GM23248 (cell line): Measurements from ENCODE around the gene CRP. TPM values are rescaled to one million over a fixed set of nuclear protein-coding genes. Genes with fewer than 3 reads are reported as not detected.

Experiments
- DNase-seq: peaks from one replicate; pipeline ENCODE4 v3.0.0-alpha.2; 2015
- H2AFZ ChIP-seq: fragments of 200-600 bp; sonication (generic); 2 replicates; pipeline ENCODE4 v1.6.1; 2016; ENCODE audit warnings: antibody characterized with exemption
- H3F3A ChIP-seq: fragments of 200-600 bp; sonication (generic); 2 replicates; pipeline ENCODE4 v1.6.1; 2016; ENCODE audit warnings: mild to moderate bottlenecking, antibody characterized with exemption, mixed run types; ENCODE audit not compliant: insufficient read depth
- H3K27ac ChIP-seq: fragments of 200-600 bp; sonication (generic); 2 replicates; pipeline ENCODE4 v1.5.1; 2016; ENCODE audit warnings: mild to moderate bottlenecking
- H3K27me3 ChIP-seq: fragments of 200-600 bp; sonication (generic); replicated peaks from 2 replicates; pipeline ENCODE4 v1.6.1; 2016; ENCODE audit warnings: mild to moderate bottlenecking; ENCODE audit not compliant: insufficient read depth
- H3K36me3 ChIP-seq: fragments of 200-600 bp; sonication (generic); 2 replicates; pipeline ENCODE4 v1.6.1; 2016; ENCODE audit warnings: low read depth, mild to moderate bottlenecking
- H3K4me1 ChIP-seq: fragments of 200-600 bp; sonication (generic); 2 replicates; pipeline ENCODE4 v1.6.1; 2016; ENCODE audit warnings: mild to moderate bottlenecking; ENCODE audit not compliant: insufficient read depth
- H3K4me2 ChIP-seq: fragments of 200-600 bp; sonication (generic); one replicate; pipeline ENCODE4 v1.6.1; 2016; ENCODE audit warnings: mild to moderate bottlenecking; ENCODE audit not compliant: unreplicated experiment
- H3K4me3 ChIP-seq: fragments of 200-600 bp; sonication (generic); 2 replicates; pipeline ENCODE4 v1.5.1; 2016; ENCODE audit warnings: mild to moderate bottlenecking
- H3K79me2 ChIP-seq: fragments of 200-600 bp; sonication (generic); 2 replicates; pipeline ENCODE4 v1.6.1; 2016; ENCODE audit warnings: mild to moderate bottlenecking; ENCODE audit not compliant: insufficient read depth
- H3K9ac ChIP-seq: fragments of 200-600 bp; sonication (generic); 2 replicates; pipeline ENCODE4 v1.6.1; 2016; ENCODE audit warnings: mild to moderate bottlenecking
- H3K9me2 ChIP-seq: fragments of 200-600 bp; sonication (generic); 2 replicates; pipeline ENCODE4 v1.6.1; 2016; ENCODE audit warnings: mixed run types, mild to moderate bottlenecking, moderate library complexity; ENCODE audit not compliant: insufficient read depth
- H3K9me3 ChIP-seq: fragments of 200-600 bp; sonication (generic); one replicate; pipeline ENCODE4 v1.6.1; 2017; ENCODE audit warnings: low read depth
- H4K20me1 ChIP-seq: fragments of 200-600 bp; sonication (generic); 2 replicates; pipeline ENCODE4 v1.6.0; 2016; ENCODE audit not compliant: insufficient read depth
- EZH2 ChIP-seq: fragments of 200-600 bp; sonication (generic); IDR thresholded peaks from 2 replicates; pipeline ENCODE4 v1.6.1; 2018; ENCODE audit warnings: antibody characterized with exemption, mild to moderate bottlenecking; ENCODE audit not compliant: insufficient read depth, poor library complexity, severe bottlenecking
- EZH2phosphoT487 ChIP-seq: fragments of 200-600 bp; sonication (generic); IDR thresholded peaks from 2 replicates; pipeline ENCODE4 v1.6.1; 2018; ENCODE audit warnings: antibody characterized with exemption, moderate library complexity, mild to moderate bottlenecking, low read depth; ENCODE audit not compliant: insufficient read depth
- WGBS, 2 experiments: methylation state at CpG; one replicate each; pipeline ENCODE4 v1.1.6; 2015 to 2017; ENCODE audit warnings: low lambda C conversion rate in 2 of 2, low coverage in 1 of 2; ENCODE audit errors: missing lambda C conversion rate in 2 of 2; 5-methylcytosine and 5-hydroxymethylcytosine counted together
- in situ Hi-C: fragments of 300-500 bp; cut with MboI; formaldehyde crosslinking; loops from 2 replicates; pipeline ENCODE4 v1.15.0; 2020
- polyA plus RNA-seq: library from polyadenylated mRNA; unstranded; fragments of >200 nt; fragmentation: Nextera tagmentation; extraction: Ambion mirVana; gene quantifications from 2 replicates; pipeline ENCODE4 v1.2.1, GENCODE V29; 2016
- total RNA-seq: library from RNA; depleted of rRNA; stranded (reverse); fragments of >200 nt; shearing (Covaris generic); gene quantifications from 2 replicates; pipeline ENCODE4 v1.2.3, GENCODE V29; 2014; rRNA removed

The CRP gene
- total RNA-seq (not detected in 2 replicates), polyA plus RNA-seq (not detected in 2 replicates)

GRCh38 chr1:159714529-159714928 lies at the start of gene CRP:
CRP (minus strand) TSS chr1:159714589; CDS start chr1:159714485, 104 bp downstream.
- Histone ChIP-seq H3K4me2 (no peak within 1 kb of the TSS), H3K27me3 (no peaks in the 10 kb centered on the region), H3F3A (no peaks in the 10 kb centered on the region), H3K4me1 (no peaks in the 10 kb centered on the region), H3K4me3 (no peak within 1 kb of the TSS), H2AFZ (no peak within 1 kb of the TSS), H3K9me3 (no peaks in the 10 kb centered on the region), H3K27ac (no peak within 1 kb of the TSS), H3K9me2 (no peaks in the 10 kb centered on the region), H3K36me3 (no peaks in the 10 kb centered on the region), H3K79me2 (no peaks in the 10 kb centered on the region), H3K9ac (no peak within 1 kb of the TSS), H4K20me1 (no peaks in the 10 kb centered on the region)
- in situ Hi-C loops, result no loop called here
- no peak for DNase-seq
- no peak for TF ChIP-seq EZH2phosphoT487
- TF ChIP-seq EZH2, result no peak
- WGBS, 2 experiments, result 27 to 31% methylated on average over 6 of the region's 6 CpGs

- no peaks in the 10 kb centered on the region for H3K9me3 ChIP-seq
- H3K27me3 ChIP-seq, result no peaks in the 10 kb centered on the region; the same call in 1 of the 2 replicates
- no peaks in the 10 kb centered on the region for H3K9me2 ChIP-seq
- 9 to 18% methylated on average over 1 of the region's 1 CpG for WGBS, 2 experiments
- TF ChIP-seq EZH2phosphoT487 (no peak), EZH2 (no peak)
- H2AFZ ChIP-seq, result no peak overlapping the region
- no peaks in the 10 kb centered on the region for H3K4me1 ChIP-seq
- no peaks in the 10 kb centered on the region for H3F3A ChIP-seq
- no peaks in the 10 kb centered on the region for H3K79me2 ChIP-seq
- no peak overlapping the region for H3K9ac ChIP-seq
- H3K4me3 ChIP-seq, result no peak overlapping the region
- H3K36me3 ChIP-seq, result no peaks in the 10 kb centered on the region
- H4K20me1 ChIP-seq, result no peaks in the 10 kb centered on the region
- DNase-seq, result no peak
- H3K4me2 ChIP-seq, result no peak overlapping the region
- H3K27ac ChIP-seq, result no peak overlapping the region
- in situ Hi-C loops, result no loop called here
Observed at GRCh38 chr1:159763686-159764085, 49.3 kb upstream of the CRP start.

GRCh38 chr1:159756397-159756796 lies 42.0 kb upstream of the CRP start:
- H3K36me3 ChIP-seq, result no peaks in the 10 kb centered on the region
- H3K9ac ChIP-seq, result no peak overlapping the region
- DNase-seq, result peak; percentile 21
- no peak overlapping the region for H3K27ac ChIP-seq
- no peaks in the 10 kb centered on the region for H4K20me1 ChIP-seq
- H3K9me3 ChIP-seq, result no peaks in the 10 kb centered on the region
- H3K79me2 ChIP-seq, result no peaks in the 10 kb centered on the region
- H3K4me3 ChIP-seq, result no peak overlapping the region
- no peaks in the 10 kb centered on the region for H3F3A ChIP-seq
- no peaks in the 10 kb centered on the region for H3K9me2 ChIP-seq
- H2AFZ ChIP-seq, result no peak overlapping the region
- no peak overlapping the region for H3K4me2 ChIP-seq
- H3K4me1 ChIP-seq, result no peaks in the 10 kb centered on the region; the same call in 1 of the 2 replicates
- in situ Hi-C loops, result no loop called here
- TF ChIP-seq EZH2phosphoT487 (no peak), EZH2 (no peak)
- H3K27me3 ChIP-seq, result no peaks in the 10 kb centered on the region; the same call in 1 of the 2 replicates

- DNase-seq, result no peak
- no peak for TF ChIP-seq EZH2phosphoT487
- TF ChIP-seq EZH2, result no peak
- H3F3A ChIP-seq, result no peaks in the 10 kb centered on the region
- H3K36me3 ChIP-seq, result no peaks in the 10 kb centered on the region
- H3K9me3 ChIP-seq, result no peaks in the 10 kb centered on the region
- 66% methylated on average over 3 of the region's 3 CpGs for WGBS, 2 experiments
- H3K27me3 ChIP-seq, result no peaks in the 10 kb centered on the region; the same call in 1 of the 2 replicates
- H3K9ac ChIP-seq, result no peak overlapping the region
- no peaks in the 10 kb centered on the region for H4K20me1 ChIP-seq
- no peaks in the 10 kb centered on the region for H3K9me2 ChIP-seq
- H3K27ac ChIP-seq, result no peak overlapping the region
- in situ Hi-C loops, result no loop called here
- H3K4me2 ChIP-seq, result no peak overlapping the region
- no peaks in the 10 kb centered on the region for H3K79me2 ChIP-seq
- H3K4me3 ChIP-seq, result no peak overlapping the region
- H2AFZ ChIP-seq, result no peak overlapping the region
- H3K4me1 ChIP-seq, result no peaks in the 10 kb centered on the region; the same call in 1 of the 2 replicates
Observed at GRCh38 chr1:159755451-159756007, 41.1 kb upstream of the CRP start.
